HG03175 (cell line): ENCODE results near the gene PRR33.

Source experiments
- ATAC-seq: cut with Tn5 transposase; IDR thresholded peaks from one replicate; pipeline ENCODE4 v1.9.1; 2021; ENCODE audit warnings: mild to moderate bottlenecking, moderate library complexity; ENCODE audit not compliant: unreplicated experiment

PRR33 gene

DNA sequence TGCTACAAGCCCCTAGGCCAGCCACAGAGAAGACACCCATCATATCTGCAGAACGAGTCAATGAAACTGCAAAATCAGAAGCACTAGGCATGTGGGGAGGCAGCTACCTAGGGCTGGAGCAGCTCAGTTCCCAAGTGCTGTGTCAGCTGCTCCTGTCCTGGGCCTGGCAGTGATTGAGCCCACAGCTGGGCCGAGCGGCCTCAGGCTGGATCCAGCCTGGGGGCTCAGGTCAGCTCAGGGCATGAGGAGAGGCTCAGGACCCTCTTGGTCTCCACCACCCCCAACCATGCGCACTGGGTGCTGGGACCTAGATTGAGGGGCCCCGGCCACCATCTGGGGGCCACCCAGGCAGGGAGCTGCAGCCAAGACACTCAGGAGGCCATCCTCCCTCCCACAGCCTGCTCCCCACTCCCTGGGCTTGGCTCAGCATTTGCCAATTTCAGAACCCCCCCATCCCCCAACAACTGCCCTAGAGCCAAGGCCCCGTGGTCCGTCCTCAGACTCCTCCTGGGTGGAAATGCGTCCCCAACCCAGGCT is 25.4 kb upstream of the PRR33 start:
- ATAC-seq: no peak

DNA sequence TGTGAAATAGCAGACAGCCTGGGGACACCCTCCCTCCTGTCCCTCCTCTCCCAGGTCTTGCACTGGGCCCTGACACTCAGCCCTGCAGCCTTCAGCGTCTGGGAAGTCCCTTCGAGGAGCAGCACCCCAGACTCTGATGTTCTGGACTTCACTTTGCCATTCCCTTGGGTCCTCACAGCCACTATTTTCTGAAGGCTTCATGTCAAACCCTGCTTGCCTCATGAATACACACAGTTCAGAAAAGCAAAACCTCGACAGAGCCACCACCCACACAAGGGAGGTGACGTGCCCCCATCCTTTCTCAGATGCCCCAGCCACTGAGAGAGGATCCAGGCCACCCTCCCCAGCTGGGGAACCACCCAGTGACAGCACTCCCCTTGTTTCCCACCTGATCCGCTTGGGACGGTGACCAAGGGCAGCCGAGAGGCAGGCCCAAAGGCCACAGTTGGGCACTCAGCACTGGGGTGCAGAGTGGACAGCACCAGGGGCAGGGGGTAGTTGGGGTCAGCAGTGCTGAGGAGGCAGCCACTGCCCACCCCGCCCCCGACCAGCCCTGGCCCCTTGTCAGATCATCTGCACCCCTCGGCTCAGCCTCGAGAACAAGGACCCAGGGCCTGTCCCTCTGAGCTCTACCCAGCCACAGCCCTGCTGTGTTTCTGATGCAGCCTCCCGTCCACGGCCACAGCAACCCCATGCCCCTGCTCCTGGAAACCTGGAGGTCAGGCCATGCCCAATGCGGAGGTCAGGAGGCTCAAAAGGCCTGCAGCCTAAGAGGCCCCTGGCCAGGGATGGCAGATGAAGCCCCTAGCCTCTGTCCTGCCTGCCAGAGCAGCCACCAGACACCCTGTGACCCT is 24.7 kb upstream of the PRR33 start:
- ATAC-seq: no peak

DNA sequence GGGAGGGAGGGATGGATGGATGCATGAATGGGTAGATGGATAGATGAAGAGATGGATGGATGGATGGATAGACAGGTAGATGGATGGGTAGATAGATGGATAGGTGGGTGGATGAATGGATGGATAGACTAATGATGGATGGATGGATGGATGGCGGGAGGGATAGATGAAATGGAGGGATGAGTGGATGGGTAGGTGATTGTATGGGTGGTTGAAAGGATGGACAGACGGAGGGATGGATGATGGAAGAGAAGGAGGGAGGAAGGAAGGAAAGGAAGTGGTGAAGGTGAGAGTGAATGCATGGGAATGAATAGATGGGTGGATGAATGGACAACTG is 24.1 kb upstream of the PRR33 start:
- ATAC-seq: no peak

DNA sequence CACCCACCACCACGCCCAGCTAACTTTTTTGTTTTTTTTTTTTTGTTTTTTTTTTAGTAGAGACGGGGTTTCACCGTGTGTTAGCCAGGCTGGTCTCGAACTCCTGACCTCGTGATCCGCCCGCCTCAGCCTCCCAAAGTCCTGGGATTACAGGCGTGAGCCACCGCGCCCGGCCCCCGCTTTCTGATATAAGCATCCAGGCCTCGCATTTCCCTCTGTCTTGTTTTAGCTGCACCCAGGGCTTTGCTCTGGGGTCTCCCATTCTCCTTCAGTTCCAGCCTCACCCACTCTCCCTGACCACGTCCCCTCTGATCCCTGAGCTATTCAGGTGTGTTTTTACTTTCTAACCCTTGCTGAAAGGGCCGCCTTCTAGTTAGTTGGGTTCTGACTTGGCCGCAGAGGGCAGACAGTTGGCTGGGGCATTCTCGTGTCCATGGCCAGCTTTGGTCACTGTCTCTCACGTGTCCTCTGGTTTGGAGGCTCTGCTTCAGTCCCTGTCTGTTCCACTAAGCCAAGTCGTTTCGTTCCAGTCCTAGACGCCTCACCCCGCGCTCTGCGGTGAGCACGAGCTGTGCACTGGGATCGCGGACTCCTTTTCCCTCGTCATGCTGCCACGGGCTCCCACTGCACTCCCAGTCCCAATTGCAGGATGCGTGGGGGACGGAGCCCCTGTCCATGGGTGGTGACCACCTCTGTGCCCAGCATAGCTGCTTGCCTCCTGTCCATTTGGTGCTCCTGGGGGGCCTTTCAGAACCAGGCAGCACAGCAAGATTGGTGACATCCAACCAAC is 21.8 kb upstream of the PRR33 start:
- ATAC-seq: no peak

DNA sequence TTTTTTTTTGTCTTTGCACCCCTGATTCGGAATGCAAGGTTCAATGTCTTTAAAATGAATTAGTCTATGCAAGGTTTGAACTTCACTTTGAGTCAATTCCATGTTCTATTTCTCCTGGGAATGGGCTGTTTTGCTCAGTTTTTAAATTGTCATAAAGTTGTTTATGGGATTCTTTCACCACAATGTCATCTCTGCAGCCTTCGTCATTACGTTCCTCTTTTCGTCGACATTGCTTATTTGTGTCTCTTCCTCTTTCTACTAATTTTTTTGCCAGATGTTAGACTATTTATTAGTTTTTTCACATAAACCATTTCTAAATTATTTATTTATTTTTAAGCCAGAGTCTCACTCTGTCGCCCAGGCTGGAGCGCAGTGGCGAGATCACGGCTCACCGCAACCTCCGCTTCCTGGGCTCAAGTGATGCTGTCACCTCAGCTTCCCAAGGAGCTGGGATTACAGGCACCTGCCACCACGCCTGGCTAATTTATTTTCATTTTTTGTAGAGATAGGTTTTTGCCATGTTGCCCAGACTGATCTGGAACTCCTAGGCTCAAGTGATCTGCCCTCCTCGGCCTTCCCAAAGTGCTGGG is 20.7 kb upstream of the PRR33 start:
- ATAC-seq: no peak

DNA sequence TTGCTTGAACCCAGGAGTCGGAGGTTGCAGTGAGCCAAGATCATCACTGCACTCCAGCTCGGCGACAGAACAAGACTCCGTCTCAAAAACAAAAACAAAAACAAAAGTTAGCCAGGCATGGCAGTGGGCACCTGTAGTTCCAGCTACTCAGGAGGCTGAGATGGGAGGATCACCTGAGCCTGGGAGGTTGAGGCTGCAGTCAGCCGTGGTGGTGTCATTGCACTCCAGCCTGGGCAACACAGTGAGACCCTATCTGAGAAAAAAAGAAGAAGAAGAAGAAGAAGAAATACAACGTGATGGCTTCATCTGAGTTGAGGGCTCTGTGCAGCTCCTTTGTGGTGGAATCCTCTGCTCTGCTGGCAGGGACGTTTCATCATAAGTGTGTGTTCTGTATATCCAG is 17.8 kb upstream of the PRR33 start:
- no peak for ATAC-seq

DNA sequence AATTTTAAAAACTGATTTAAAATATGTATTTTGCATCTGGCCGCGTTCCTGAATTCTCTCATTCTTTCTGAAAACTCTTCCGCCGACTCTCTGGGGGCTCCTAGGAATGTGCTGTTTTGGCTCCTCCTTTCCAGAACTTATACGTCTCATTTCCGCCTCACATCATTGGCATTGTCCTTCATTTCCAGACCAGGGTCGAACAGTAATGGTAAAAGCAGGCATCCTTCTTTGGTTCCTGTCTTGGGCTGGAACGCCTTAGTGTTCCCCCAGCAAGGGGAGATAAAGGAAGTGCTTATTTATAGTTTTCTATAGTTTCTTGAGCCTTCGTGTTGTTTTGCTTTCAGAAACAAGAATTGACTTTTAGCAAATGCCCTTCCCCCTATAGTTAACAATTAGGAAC is 16.9 kb upstream of the PRR33 start:
- ATAC-seq: no peak

DNA sequence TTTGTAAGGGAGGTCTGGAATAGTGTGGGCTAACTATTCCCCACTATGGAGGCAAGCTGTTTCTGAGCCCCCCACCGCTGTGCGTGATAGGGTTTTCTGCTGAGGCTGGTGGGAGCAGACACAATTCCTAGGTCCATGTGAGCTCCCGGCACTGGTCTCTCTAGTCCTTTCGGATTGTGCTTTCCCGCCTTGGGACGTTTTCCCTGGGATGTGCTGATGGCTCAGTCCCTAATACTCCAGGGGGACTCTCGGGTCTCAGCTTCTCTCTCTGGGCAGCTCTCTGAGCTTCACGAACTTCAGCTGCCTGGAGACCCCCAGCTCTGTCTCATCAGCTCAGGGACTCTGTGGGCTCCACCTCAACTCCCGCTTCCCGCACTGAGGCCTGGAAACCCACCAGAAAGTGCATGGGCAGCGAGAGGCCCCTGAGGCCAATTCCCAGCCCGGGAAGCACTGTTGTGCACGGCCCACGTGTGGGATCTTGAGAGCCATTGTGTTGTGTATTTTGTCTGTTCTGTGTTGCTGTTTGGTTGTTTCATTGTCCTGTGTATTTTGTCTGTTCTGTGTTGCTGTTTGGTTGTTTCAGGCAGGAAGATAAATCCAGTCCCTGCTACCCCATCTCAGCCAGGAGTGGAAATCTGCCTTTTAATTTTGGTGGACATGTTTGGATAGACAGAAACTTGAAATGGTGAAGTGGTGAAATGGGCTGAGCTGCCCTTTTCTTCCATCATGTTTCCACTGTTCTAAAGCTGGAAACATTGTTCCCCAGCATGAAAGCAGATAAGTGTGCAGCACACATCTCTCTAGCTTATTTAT is 15.1 kb upstream of the PRR33 start:
- ATAC-seq: no peak

DNA sequence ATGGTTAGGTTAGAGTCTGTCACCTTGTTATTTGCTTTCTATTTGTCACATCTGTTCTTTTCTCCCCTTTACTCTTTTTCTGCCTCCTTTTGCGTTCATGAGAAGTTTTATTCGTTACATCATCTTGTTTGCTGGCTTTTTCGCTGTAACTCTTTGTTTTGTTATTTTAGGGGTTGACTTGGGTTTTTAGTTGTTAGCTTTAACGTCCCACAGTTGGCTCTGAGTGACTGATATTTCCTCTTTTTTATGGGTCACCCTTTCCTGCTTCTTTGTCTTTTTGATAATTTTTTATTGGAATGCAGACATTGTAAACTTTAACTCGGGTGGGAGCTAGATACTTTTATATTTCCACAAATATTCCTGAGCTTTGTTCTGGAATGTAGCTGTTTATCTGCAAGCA is 14.5 kb upstream of the PRR33 start:
- no peak for ATAC-seq

DNA sequence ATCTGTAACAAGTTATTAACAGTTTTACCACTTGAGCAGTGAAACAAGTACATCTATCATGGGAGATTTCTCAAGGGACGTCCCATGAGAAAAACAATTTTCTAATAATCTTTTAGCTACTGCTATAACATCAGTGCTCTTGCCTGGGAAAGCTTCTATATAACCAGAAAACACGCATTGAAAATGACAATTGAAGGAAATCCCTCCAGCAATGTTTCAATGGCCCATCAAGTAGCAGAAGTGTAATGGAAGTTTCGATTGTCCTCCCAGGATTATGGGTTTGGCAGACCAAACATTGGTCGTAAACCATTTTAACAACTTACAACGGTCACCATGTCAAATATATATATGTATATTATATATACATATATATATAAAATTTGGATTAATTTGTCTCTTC is 8.0 kb upstream of the PRR33 start:
- no peak for ATAC-seq

DNA sequence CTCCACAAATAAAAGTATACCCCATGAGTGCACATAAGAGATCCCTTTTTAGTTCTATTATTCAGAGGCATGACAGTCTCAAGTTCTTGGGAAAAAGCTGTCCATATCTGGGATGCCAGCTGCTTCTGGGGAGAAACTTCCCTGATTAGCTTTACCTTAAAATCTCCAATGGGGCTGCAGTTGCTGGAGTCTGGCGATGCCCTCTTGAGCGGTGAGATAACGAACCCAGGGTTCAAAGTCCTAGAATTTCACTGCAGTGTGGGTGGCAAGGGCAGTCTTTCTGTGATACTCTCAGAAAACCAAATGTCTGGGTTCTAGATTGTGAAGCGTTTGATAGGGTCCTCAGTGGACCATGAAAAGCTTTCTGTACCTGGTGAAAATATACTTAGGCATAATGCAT is 7.4 kb upstream of the PRR33 start:
- ATAC-seq: no peak

DNA sequence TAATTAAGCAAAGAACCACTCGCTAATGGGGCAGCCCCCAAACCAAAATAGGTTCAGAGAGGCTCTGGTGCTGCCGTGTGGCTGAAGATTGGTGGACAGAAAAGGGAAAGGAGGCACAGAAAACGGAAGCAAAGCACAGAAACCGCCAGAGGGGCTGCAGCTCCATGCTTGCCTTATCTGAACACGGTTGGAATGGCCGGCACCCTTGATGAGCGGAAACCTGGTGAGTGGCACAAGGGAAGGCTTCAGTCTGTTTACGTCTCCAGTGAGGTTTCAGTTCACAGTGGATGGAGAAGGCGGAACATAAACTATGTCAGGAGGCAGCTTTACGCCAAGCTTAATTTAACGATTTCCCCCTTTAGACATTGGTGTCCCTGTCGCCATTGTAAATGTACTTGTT is 5.2 kb upstream of the PRR33 start:
- no peak for ATAC-seq

DNA sequence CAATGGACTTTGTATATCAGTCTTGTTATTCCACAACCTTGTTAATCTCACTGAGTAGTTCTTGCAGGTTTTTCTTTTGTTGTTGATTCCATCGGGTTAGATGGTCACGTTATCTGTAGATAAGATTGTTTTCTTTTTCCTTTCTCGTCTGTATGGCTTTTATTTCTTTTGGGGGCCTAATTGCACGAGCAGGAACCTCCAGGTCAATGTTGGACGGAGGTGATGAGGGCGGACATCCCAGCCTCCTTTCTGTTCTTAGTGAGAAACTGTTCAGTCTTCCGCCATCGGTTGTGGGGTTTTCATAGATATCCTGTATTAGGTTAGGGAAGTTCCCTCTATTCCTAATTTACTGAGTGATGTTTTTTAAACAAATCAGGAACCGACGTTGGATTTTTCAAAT is 4.8 kb upstream of the PRR33 start:
- no peak for ATAC-seq

DNA sequence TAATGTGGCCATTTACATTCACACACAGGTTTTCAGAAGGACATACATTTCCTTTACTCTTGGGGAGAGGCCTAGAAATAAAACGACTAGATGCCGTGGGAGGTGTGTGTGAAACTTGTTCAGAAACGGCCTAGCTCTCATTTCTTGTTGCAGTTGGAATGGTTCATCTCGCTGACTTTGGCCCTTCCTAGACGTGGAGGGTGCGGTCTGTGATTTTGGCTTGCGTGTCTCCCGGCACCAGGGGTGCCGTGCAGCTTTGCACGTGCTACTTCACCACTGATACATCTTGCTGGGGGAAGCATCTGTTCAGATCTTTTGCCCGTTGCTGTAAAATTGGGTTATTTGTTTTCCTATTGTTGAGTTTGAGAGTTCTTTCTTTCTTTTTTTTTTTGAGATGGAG is 3.1 kb upstream of the PRR33 start:
- no peak for ATAC-seq

DNA sequence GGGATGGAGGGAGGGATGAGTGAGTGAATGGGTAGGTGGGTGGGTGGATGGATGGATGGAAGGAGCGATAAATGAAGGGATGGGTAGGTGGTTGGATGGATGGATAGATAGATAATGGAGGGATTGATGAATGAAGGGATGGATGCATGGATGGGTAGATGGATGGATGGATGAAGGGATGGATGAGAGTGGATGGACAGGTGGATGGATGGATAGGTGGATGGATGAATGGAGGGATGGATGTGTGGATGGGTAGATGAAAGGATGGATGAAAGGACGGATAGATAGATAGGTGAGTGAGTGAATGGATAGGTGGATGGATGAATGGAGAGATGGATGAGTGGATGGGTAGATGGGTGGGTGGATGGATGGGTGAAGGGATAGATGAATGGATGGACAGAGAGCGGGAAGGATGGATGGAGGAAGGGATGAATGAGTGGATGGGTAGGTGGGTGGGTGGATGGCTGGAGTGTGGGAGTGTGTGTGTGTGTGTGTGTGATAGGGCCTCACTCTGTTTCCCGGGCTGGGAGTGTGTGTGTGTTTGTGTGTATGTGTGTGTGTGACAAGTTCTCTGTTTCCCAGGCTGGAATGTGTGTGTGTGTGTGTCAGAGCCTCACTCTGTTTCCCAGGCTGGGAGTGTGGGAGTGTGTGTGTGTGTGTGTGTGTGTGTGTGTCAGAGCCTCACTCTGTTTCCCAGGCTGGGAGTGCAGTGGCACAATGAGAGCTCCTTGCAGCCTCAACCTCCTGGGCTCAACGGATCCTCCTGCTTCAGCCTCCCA is 2.1 kb upstream of the PRR33 start:
- no peak for ATAC-seq

DNA sequence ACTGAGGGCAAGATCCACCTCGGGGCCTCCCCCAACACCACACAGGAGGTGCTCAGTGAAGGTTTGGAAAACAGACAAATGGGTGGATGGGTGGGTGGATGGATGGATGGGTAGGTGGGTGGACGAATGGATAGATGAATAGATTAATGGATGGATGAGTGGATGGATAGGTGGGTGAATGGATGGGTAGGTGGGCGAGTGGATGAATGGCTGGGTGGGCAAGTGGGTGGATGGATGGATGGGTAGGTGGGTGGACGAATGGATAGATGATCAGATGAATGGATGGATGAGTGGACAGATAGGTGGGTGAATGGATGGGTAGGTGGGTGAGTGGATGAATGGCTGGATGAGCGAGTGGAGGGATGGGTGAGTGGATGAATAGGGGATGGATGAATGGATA is 863 bp upstream of the PRR33 start:
- ATAC-seq: no peak

DNA sequence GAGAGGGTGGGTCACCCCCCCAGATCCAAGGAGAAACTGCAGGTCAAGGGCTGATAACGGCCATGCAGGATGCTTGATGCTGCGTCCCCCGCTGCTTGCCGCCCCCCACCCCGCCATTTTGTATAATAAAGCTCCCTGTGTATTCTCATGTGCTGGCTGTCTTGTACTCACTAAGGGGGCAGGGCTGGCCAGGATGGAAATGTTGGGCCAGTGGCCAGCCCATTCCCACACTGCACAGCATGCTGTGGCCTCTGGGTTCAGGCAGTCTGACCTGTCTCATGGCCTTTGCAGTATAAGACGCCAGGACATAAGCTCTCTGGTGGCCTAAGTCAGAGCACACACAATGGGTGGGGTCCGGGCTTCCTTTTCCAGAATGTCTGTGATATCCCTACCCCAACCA is 421 bp upstream of the PRR33 start:
- ATAC-seq: no peak

DNA sequence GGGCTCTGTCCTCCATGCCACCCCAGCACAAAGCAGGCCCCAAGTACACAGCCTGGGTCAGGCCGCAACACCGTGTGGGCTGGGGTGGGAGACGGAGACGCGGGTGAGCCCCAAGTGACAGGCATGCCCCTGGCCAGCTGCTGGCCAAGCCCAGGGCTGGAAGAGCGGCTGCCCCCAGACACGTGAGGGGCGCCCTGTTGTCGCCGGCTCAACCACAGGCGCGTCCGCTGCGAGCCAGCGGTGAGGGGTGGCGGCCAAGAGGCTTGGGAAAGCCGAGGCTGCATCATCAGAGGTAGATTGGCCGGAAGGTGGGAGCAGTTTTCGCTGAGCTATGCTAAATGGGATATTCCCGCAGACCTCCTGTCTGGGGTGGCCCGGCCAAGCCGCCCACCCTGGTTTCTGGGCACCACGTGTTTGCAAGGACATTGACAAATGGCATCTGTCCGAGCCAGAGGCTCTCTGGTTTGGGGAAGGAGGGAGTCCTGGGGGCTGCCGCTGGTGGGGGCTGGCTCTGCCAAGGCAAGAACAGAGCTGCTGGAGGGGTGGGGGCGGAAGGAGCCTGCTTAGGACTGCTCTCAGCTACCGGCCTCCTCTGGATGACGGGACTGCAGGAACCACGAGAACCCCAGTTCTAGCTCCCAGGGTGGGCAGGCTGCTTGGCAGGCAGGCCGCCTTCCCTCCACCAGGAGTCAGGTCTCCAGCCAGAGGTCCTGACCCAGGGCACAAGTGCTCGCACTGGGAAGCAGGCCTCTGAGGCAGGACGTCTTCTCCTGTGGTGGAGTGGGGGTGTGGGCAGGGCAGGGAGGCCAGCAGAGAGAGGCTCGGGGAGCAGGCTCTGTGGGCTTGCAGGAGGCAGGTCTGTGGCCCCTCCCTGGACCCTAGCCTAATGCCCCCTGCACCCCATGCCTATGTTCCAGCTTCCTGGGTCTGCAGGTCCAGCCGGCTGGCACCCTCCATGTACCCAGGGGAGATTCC is 552 bp downstream of the PRR33 start:
- no peak for ATAC-seq
